Measurements from ENCODE around the gene PKP2. TPM values are rescaled to one million over a fixed set of nuclear protein-coding genes. Genes with fewer than 3 reads are reported as not detected.

Gene PKP2
- total and polyA plus RNA-seq, 4 donors = 8.6 to 35.7 (median 12.8) TPM

DNA sequence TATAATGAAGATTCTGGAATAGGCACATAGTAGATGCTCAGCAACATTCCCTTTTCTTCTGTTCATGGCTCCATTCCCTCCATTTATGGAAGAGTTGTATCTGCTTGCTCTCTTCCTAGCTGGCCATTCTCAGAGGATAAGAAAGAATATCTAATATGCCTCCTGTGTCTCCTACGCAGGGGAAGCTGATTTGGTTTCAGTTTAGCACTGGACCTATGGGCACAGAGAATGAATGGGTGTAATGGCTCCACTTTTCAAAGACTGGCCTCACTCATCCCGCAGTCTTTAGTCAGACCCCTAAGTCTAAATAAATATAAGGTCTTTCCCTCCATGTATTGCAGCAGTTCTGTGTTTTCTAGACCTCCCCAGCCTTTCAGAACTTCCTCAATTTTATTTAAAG is 2.0 kb downstream of the PKP2 start:
- H3K9ac ChIP-seq (ENCODE audit: low read depth in 1 of 2, low read length in 2 of 2) = no peak overlapping the region
- H3K4me3 ChIP-seq (ENCODE audit: low read depth in 1 of 3, low read length in 3 of 3) = peak overlapping the region in 1 of 3 donors; percentile 10

DNA sequence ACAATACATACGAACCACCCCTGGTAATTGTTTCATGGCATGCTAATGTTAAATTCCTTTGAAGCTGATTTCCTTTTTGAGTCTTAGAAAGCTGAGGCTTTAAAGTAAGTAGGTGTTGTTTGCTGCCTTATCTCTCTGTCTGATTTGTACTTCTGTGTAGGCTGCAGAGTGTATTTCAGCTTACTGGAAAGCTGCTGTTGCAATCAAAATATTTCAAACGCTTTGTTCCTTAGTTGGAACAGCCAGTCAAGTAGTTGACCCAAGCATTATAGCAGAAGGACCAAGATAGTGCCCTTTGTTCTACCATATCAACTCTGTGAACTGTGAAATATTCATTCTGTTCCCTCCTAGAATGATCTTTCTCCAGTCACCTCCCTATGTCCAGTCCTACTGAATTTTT is 3.1 kb downstream of the PKP2 start:
- no peaks in the 10 kb centered on the region for H3K9me3 ChIP-seq (ENCODE audit: control insufficient read depth in 4 of 4, low read length in 3 of 4)
- no peak overlapping the region for H3K4me3 ChIP-seq (ENCODE audit: low read depth in 1 of 3, low read length in 3 of 3)
- no peak for TF ChIP-seq HNF4G (IDR thresholded peaks at IDR 0.05)
- peak in 1 of 2 donors; percentile 24 for TF ChIP-seq RXRA (IDR thresholded peaks at IDR 0.05)
- TF ChIP-seq TAF1 (conservative IDR thresholded peaks at IDR 0.05) = no peak
- no peak for TF ChIP-seq NR2F2 (IDR thresholded peaks at IDR 0.05)
- TF ChIP-seq HNF4A (conservative IDR thresholded peaks at IDR 0.05) = peak; percentile 35 to 64
- TF ChIP-seq JUND (IDR thresholded peaks at IDR 0.05) = peak in 1 of 2 donors; percentile 15
- WGBS = 29% methylated on average over 2 of the region's 2 CpGs
- H3K9ac ChIP-seq (ENCODE audit: low read depth in 1 of 2, low read length in 2 of 2) = peak overlapping the region in 1 of 2 donors; percentile 6
- DNase-seq (ENCODE audit: low spot score) = no peak
- no peaks in the 10 kb centered on the region for H3K36me3 ChIP-seq (ENCODE audit: control insufficient read depth in 4 of 4, insufficient read depth in 3 of 4, low read depth in 1 of 4, low read length in 3 of 4)
- H3K27me3 ChIP-seq (ENCODE audit: control insufficient read depth in 4 of 4, insufficient read depth in 4 of 4, low read length in 3 of 4) = no peaks in the 10 kb centered on the region
- H3K27ac ChIP-seq (ENCODE audit: low read depth in 1 of 2, low read length in 2 of 2) = peak overlapping the region in 1 of 2 donors; percentile 3
- peaks cover 4 to 35% (median 23%) of the 10 kb centered on the region in 4 donors for H3K4me1 ChIP-seq (ENCODE audit: control insufficient read depth in 4 of 4, insufficient read depth in 4 of 4, low read length in 3 of 4)

More for the DNA sequence above, 2.0 kb downstream of the PKP2 start:
- Histone ChIP-seq H3K27ac (ENCODE audit: low read depth in 1 of 2, low read length in 2 of 2) (no peak overlapping the region), H3K27me3 (ENCODE audit: control insufficient read depth in 4 of 4, insufficient read depth in 4 of 4, low read length in 3 of 4) (no peaks in the 10 kb centered on the region), H3K4me1 (ENCODE audit: control insufficient read depth in 4 of 4, insufficient read depth in 4 of 4, low read length in 3 of 4) (peaks cover 4 to 35% (median 23%) of the 10 kb centered on the region in 4 donors), H3K9me3 (ENCODE audit: control insufficient read depth in 4 of 4, low read length in 3 of 4) (no peaks in the 10 kb centered on the region), H3K36me3 (ENCODE audit: control insufficient read depth in 4 of 4, insufficient read depth in 3 of 4, low read depth in 1 of 4, low read length in 3 of 4) (no peaks in the 10 kb centered on the region)
- 62% methylated on average over 2 of the region's 2 CpGs for WGBS
- no peak for TF ChIP-seq FOXA2 (IDR thresholded peaks at IDR 0.05)
- TF ChIP-seq, protein P1, sequence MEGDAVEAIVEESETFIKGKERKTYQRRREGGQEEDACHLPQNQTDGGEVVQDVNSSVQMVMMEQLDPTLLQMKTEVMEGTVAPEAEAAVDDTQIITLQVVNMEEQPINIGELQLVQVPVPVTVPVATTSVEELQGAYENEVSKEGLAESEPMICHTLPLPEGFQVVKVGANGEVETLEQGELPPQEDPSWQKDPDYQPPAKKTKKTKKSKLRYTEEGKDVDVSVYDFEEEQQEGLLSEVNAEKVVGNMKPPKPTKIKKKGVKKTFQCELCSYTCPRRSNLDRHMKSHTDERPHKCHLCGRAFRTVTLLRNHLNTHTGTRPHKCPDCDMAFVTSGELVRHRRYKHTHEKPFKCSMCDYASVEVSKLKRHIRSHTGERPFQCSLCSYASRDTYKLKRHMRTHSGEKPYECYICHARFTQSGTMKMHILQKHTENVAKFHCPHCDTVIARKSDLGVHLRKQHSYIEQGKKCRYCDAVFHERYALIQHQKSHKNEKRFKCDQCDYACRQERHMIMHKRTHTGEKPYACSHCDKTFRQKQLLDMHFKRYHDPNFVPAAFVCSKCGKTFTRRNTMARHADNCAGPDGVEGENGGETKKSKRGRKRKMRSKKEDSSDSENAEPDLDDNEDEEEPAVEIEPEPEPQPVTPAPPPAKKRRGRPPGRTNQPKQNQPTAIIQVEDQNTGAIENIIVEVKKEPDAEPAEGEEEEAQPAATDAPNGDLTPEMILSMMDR (IDR thresholded peaks at IDR 0.05; ENCODE audit: low read depth, low read length, missing input control) = no peak
- no peak for TF ChIP-seq YY1 (IDR thresholded peaks at IDR 0.05)
- TF ChIP-seq, protein P2, sequence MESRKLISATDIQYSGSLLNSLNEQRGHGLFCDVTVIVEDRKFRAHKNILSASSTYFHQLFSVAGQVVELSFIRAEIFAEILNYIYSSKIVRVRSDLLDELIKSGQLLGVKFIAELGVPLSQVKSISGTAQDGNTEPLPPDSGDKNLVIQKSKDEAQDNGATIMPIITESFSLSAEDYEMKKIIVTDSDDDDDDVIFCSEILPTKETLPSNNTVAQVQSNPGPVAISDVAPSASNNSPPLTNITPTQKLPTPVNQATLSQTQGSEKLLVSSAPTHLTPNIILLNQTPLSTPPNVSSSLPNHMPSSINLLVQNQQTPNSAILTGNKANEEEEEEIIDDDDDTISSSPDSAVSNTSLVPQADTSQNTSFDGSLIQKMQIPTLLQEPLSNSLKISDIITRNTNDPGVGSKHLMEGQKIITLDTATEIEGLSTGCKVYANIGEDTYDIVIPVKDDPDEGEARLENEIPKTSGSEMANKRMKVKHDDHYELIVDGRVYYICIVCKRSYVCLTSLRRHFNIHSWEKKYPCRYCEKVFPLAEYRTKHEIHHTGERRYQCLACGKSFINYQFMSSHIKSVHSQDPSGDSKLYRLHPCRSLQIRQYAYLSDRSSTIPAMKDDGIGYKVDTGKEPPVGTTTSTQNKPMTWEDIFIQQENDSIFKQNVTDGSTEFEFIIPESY (IDR thresholded peaks at IDR 0.05) = no peak
- TF ChIP-seq, protein P3, sequence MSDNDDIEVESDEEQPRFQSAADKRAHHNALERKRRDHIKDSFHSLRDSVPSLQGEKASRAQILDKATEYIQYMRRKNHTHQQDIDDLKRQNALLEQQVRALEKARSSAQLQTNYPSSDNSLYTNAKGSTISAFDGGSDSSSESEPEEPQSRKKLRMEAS (IDR thresholded peaks at IDR 0.05) = no peak
- no peak for TF ChIP-seq TAF1 (conservative IDR thresholded peaks at IDR 0.05)
- no peak for TF ChIP-seq NR2F2 (IDR thresholded peaks at IDR 0.05)
- TF ChIP-seq EGR1 (IDR thresholded peaks at IDR 0.05; ENCODE audit: low read depth in 2 of 2) = no peak
- no peak for TF ChIP-seq FOXA1 (IDR thresholded peaks at IDR 0.05)
- TF ChIP-seq, protein P4, sequence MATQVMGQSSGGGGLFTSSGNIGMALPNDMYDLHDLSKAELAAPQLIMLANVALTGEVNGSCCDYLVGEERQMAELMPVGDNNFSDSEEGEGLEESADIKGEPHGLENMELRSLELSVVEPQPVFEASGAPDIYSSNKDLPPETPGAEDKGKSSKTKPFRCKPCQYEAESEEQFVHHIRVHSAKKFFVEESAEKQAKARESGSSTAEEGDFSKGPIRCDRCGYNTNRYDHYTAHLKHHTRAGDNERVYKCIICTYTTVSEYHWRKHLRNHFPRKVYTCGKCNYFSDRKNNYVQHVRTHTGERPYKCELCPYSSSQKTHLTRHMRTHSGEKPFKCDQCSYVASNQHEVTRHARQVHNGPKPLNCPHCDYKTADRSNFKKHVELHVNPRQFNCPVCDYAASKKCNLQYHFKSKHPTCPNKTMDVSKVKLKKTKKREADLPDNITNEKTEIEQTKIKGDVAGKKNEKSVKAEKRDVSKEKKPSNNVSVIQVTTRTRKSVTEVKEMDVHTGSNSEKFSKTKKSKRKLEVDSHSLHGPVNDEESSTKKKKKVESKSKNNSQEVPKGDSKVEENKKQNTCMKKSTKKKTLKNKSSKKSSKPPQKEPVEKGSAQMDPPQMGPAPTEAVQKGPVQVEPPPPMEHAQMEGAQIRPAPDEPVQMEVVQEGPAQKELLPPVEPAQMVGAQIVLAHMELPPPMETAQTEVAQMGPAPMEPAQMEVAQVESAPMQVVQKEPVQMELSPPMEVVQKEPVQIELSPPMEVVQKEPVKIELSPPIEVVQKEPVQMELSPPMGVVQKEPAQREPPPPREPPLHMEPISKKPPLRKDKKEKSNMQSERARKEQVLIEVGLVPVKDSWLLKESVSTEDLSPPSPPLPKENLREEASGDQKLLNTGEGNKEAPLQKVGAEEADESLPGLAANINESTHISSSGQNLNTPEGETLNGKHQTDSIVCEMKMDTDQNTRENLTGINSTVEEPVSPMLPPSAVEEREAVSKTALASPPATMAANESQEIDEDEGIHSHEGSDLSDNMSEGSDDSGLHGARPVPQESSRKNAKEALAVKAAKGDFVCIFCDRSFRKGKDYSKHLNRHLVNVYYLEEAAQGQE (IDR thresholded peaks at IDR 0.05) = no peak
- TF ChIP-seq GABPA (IDR thresholded peaks at IDR 0.05 in 1 of 2, conservative IDR thresholded peaks at IDR 0.05 in 1 of 2) = no peak
- no peak for TF ChIP-seq HNF4G (IDR thresholded peaks at IDR 0.05)
- no peak for DNase-seq (ENCODE audit: low spot score)

Data from liver (tissue), 9 donors.